Measurements from ENCODE around the gene PRKAG1.

PRKAG1 gene

GRCh38 chr12:49018261-49019119 lies at the start of gene PRKAG1 (continued):
- TF ChIP-seq ZNF214 (tag by site-specific recombination; IDR thresholded peaks at IDR 0.05; ENCODE audit: borderline replicate concordance) (no peak), MEIS1 (CRISPR knock-in tag; IDR thresholded peaks at IDR 0.05; ENCODE audit: borderline replicate concordance) (no peak), ZNF426 (tag by site-specific recombination; IDR thresholded peaks at IDR 0.05) (no peak), SETDB1 (IDR thresholded peaks at IDR 0.05; ENCODE audit: insufficient read length, low read length) (no peak), ZNF654 (tag by site-specific recombination; IDR thresholded peaks at IDR 0.05; ENCODE audit: low read depth) (no peak), ZNF239 (tag by site-specific recombination; IDR thresholded peaks at IDR 0.05) (no peak), ZNF670 (tag by site-specific recombination; IDR thresholded peaks at IDR 0.05; ENCODE audit: low read depth) (no peak), ZSCAN18 (tag by site-specific recombination; IDR thresholded peaks at IDR 0.05) (no peak), ZBTB48 (tag by site-specific recombination; IDR thresholded peaks at IDR 0.05) (peak; percentile 88), ZNF394 (tag by site-specific recombination; IDR thresholded peaks at IDR 0.05; ENCODE audit: borderline replicate concordance) (peak; percentile 69), ZNF391 (tag by site-specific recombination; IDR thresholded peaks at IDR 0.05; ENCODE audit: borderline replicate concordance, low read depth) (peak; percentile 85; the same call in 1 of the 2 replicates), ZNF544 (tag by site-specific recombination; IDR thresholded peaks at IDR 0.05) (no peak), INSM2 (tag by site-specific recombination; IDR thresholded peaks at IDR 0.05) (peak; percentile 13; the same call in 1 of the 2 replicates), GFI1B (tag by site-specific recombination; IDR thresholded peaks at IDR 0.05) (peak; percentile 48; the same call in 1 of the 2 replicates), ZNF37A (tag by site-specific recombination; IDR thresholded peaks at IDR 0.05) (no peak), ZNF585B (tag by site-specific recombination; IDR thresholded peaks at IDR 0.05) (no peak), TRIM28 (IDR thresholded peaks at IDR 0.05; ENCODE audit: borderline replicate concordance, low read length) (no peak), ZFHX2 (tag by site-specific recombination; conservative IDR thresholded peaks at IDR 0.05) (peak; percentile 23), ZBTB26 (tag by site-specific recombination; optimal IDR thresholded peaks at IDR 0.05) (peak; percentile 46), ZNF514 (tag by site-specific recombination; IDR thresholded peaks at IDR 0.05) (no peak), ZEB2 (tag by site-specific recombination; IDR thresholded peaks at IDR 0.05) (peak; percentile 92), ZBTB20 (tag by site-specific recombination; IDR thresholded peaks at IDR 0.05) (peak; percentile 56), ZNF274 (IDR thresholded peaks at IDR 0.05; ENCODE audit: low read length) (no peak), ZNF274 (tag by site-specific recombination; IDR thresholded peaks at IDR 0.05; ENCODE audit: borderline replicate concordance) (no peak), ZNF843 (tag by site-specific recombination; IDR thresholded peaks at IDR 0.05) (peak; percentile 42; the same call in 1 of the 2 replicates), WT1 (tag by site-specific recombination; IDR thresholded peaks at IDR 0.05) (peak; percentile 23; the same call in 1 of the 2 replicates), ZNF175 (tag by site-specific recombination; IDR thresholded peaks at IDR 0.05) (no peak), RBAK (tag by site-specific recombination; IDR thresholded peaks at IDR 0.05) (no peak), ZNF26 (tag by site-specific recombination; IDR thresholded peaks at IDR 0.05) (no peak), OVOL3 (tag by site-specific recombination; IDR thresholded peaks at IDR 0.05) (no peak), BCL11B (tag by site-specific recombination; IDR thresholded peaks at IDR 0.05; ENCODE audit: low read depth) (no peak), SP7 (tag by site-specific recombination; IDR thresholded peaks at IDR 0.05) (peak; percentile 67), MZF1 (tag by site-specific recombination; IDR thresholded peaks at IDR 0.05; ENCODE audit: borderline replicate concordance) (peak; percentile 19; the same call in 1 of the 2 replicates), ZNF121 (tag by site-specific recombination; IDR thresholded peaks at IDR 0.05) (no peak), ZNF626 (tag by site-specific recombination; IDR thresholded peaks at IDR 0.05) (no peak), ZNF629 (tag by site-specific recombination; IDR thresholded peaks at IDR 0.05) (peak; percentile 99), ZBTB17 (tag by site-specific recombination; IDR thresholded peaks at IDR 0.05) (peak; percentile 58; the same call in 1 of the 2 replicates)

Data from HEK293 (cell line).